Omental fat pad (tissue), 4 donors: ENCODE measurements around the gene SYT2. TPM values are rescaled to one million over a fixed set of nuclear protein-coding genes. Genes with fewer than 3 reads are reported as not detected.
"Not testable (repeated sequence)": the region's sequence is repeated elsewhere in the genome, so short reads cannot be mapped to it uniquely, and the experiment has no call there.

Experiments used
- ATAC-seq: fragments of 150-250 bp; one replicate; pipeline ENCODE4 v1.9.1; 2016; ENCODE audit warnings: mild to moderate bottlenecking, moderate library complexity; ENCODE audit not compliant: low FRiP score
- DNase-seq: peaks from one replicate; pipeline ENCODE4 v3.0.0-alpha.2; 2019; ENCODE audit warnings: low spot score
- CTCF ChIP-seq, 3 donors: fragments of 450-650 bp; IDR thresholded peaks; one replicate each; pipeline ENCODE4 v1.5.1; 2016 to 2017; ENCODE audit warnings: antibody characterized with exemption in 3 of 3, mild to moderate bottlenecking in 3 of 3, moderate library complexity in 2 of 3
- total RNA-seq, 4 donors: library from RNA; depleted of rRNA; stranded (reverse); fragments of >200 nt; gene quantifications; one replicate each; pipeline ENCODE4 v1.1.0, GENCODE V29; 2016

SYT2 gene
- total RNA-seq, 4 donors from 2014 or later: 0.12 TPM; not detected in 3

DNA sequence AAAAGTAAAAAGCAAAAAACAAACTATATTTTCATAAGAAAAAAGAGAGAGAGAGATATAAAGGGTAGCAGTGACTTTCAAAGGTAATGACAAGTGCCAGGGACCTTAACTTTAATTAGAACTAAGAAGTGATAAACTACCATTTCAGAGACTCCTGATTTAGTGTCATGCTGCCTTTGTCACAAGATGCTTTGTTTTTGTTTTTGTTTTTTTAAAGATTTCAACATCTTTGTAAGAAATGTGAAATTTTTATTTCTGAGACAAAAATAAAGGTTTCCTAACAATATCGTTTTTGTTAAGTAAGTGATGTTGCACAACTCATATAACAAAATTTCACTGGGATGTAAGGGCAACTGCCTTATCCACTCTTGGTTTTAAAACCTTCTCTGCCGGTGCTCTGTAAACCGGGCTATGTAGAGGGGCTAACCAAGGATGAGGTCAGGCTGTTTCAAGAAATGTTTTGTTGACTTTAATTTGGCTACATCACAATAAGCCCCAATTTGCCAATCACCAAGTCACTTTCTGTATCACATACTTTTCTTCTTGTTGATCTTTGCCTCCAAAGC is 35.2 kb upstream of the SYT2 start:
- ATAC-seq: no peak
- TF ChIP-seq CTCF (IDR thresholded peaks at IDR 0.05): no peak
- DNase-seq: no peak

GRCh38 chr1:202744770-202745169 is 34.5 kb upstream of the SYT2 start:
- DNase-seq, ATAC-seq: not testable (repeated sequence)

- DNase-seq (no peak), ATAC-seq (no peak)
- no peak for TF ChIP-seq CTCF (IDR thresholded peaks at IDR 0.05)
Measured at GRCh38 chr1:202742496-202742895, 32.2 kb upstream of the SYT2 start.

- ATAC-seq: no peak
- no peak for TF ChIP-seq CTCF (IDR thresholded peaks at IDR 0.05)
- DNase-seq: no peak
Measured at GRCh38 chr1:202733251-202733650, 23.0 kb upstream of the SYT2 start.

GRCh38 chr1:202728951-202729350 is 18.7 kb upstream of the SYT2 start:
- no peak for DNase-seq
- no peak for ATAC-seq
- TF ChIP-seq CTCF (IDR thresholded peaks at IDR 0.05): no peak

DNA sequence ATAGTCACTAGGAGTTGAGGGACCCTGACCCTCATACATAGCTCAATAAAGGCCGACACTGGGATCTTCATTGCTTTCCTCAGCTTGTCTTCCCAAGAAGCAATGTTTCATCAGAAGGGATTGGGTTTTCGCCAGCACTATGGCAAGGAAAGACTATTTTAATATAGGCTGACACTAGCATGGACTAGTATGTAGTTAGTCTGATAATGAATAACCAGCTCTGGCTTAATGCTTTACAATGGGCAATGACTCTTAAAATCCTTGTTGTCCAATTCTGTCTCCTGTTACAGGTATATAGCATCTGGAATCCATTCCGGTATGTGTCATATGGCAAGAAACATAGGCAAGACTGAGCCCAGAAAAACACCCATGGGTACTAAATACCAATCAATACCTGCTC is 15.3 kb upstream of the SYT2 start:
- no peak for DNase-seq
- no peak for ATAC-seq
- no peak for TF ChIP-seq CTCF (IDR thresholded peaks at IDR 0.05)

GRCh38 chr1:202723708-202724107 is 13.5 kb upstream of the SYT2 start:
- no peak for TF ChIP-seq CTCF (IDR thresholded peaks at IDR 0.05)
- DNase-seq (no peak), ATAC-seq (no peak)

DNA sequence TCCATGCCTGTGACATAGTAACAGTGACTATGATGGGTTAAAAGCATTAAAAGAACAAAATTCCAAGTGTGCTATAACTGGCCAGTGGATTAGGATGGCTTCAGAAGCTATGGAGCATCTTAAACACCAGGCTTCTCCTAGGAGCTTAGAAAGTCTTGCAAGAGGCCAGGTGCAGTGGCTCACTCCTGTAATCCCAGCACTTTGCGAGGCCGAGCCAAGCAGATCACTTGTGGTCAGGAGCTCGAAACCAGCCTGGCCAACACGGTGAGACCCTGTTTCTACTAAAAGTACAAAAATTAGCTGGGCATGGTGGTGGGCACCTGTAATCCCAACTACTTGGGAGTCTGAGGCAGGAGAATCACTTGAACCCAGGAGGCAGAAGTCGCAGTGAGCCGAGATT is 12.8 kb upstream of the SYT2 start:
- not testable (repeated sequence) for ATAC-seq, DNase-seq
